K562 (cell line): ENCODE data around the gene ARID5B. TPM values are rescaled to one million over a fixed set of nuclear protein-coding genes. Genes with fewer than 3 reads are reported as not detected.

Experiments
- CEBPG ChIP-seq, 3 experiments: fragments of 200-800 bp in 1 of 3; sonication (Bioruptor generic) in 1 of 3; sonication (generic) in 1 of 3; formaldehyde crosslinking in 1 of 3; IDR thresholded peaks in 2 of 3; conservative IDR thresholded peaks in 1 of 3; 2 replicates each; pipeline versions ENCODE4 v1.6.1 to v1.8.0; 2016 to 2022; ENCODE audit warnings: missing compliant biosample characterization in 2 of 3, missing genetic modification characterization in 2 of 3, mild to moderate bottlenecking in 1 of 3, missing genetic modification reagents in 1 of 3
- CTBP1 ChIP-seq: fragments of 450-650 bp; IDR thresholded peaks from 2 replicates; pipeline ENCODE4 v1.6.1; 2016; ENCODE audit warnings: borderline replicate concordance
- HMGN3 ChIP-seq: IDR thresholded peaks from 2 replicates; pipeline ENCODE4 v1.6.1; 2011; ENCODE audit warnings: borderline replicate concordance, low read depth, mild to moderate bottlenecking, mixed read lengths, low read length; ENCODE audit not compliant: insufficient read length; ENCODE audit errors: extremely low read depth
- ID3 ChIP-seq, 2 experiments: fragments of 250-450 bp in 1 of 2; fragments of 450-650 bp in 1 of 2; sonication (Bioruptor Pico) in 1 of 2; IDR thresholded peaks; 2 replicates each; pipeline versions ENCODE4 v1.6.1 to v1.8.0; 2016 to 2021; ENCODE audit warnings: mild to moderate bottlenecking in 2 of 2, moderate library complexity in 2 of 2, missing compliant biosample characterization in 1 of 2, missing genetic modification characterization in 1 of 2
- JUND ChIP-seq, 2 experiments: IDR thresholded peaks; 2 replicates in 1 of 2; 3 replicates in 1 of 2; pipeline ENCODE4 v1.6.1; 2011; ENCODE audit warnings: borderline replicate concordance in 2 of 2, low read depth in 2 of 2, low read length in 2 of 2, improper control_type of control experiment in 1 of 2, missing biosample characterization in 1 of 2, missing genetic modification characterization in 1 of 2, missing genetic modification reagents in 1 of 2
- MAFK ChIP-seq: IDR thresholded peaks from 2 replicates; pipeline ENCODE4 v1.6.1; 2011; ENCODE audit warnings: low read length, improper control_type of control experiment
- MEIS2 ChIP-seq: fragments of 450-650 bp; IDR thresholded peaks from 2 replicates; pipeline ENCODE4 v1.6.1; 2014; ENCODE audit warnings: mild to moderate bottlenecking; ENCODE audit not compliant: partially characterized antibody
- RCOR1 ChIP-seq, 2 experiments: IDR thresholded peaks; 2 replicates each; pipeline ENCODE4 v1.6.1; 2012; ENCODE audit warnings: low read depth in 2 of 2, low read length in 2 of 2, borderline replicate concordance in 1 of 2, improper control_type of control experiment in 1 of 2
- SREBF2 ChIP-seq: sonication (generic); formaldehyde crosslinking; IDR thresholded peaks from 2 replicates; pipeline ENCODE4 v1.4.0; 2020; ENCODE audit warnings: mild to moderate bottlenecking, missing genetic modification reagents
- TBP ChIP-seq: optimal IDR thresholded peaks from 2 replicates; pipeline ENCODE3; 2011; ENCODE audit warnings: low read depth, low read length, improper control_type of control experiment
- USF2 ChIP-seq: sonication (generic); formaldehyde crosslinking; IDR thresholded peaks from 2 replicates; pipeline ENCODE4 v1.5.0; 2020; ENCODE audit warnings: missing genetic modification reagents
- ZFP36 ChIP-seq: fragments of 150-350 bp; IDR thresholded peaks from 2 replicates; pipeline ENCODE4 v1.6.1; 2018; ENCODE audit warnings: low read length, low read depth; ENCODE audit not compliant: partially characterized antibody
- ZNF134 ChIP-seq: fragments of 250-450 bp; sonication (Bioruptor Pico); conservative IDR thresholded peaks from 2 replicates; pipeline ENCODE4 v1.4.0; 2020
- ZNF224 ChIP-seq: sonication (generic); formaldehyde crosslinking; IDR thresholded peaks from 2 replicates; pipeline ENCODE4 v1.8.0; 2022; ENCODE audit warnings: mild to moderate bottlenecking, missing genetic modification reagents
- ZNF23 ChIP-seq: fragments of 250-450 bp; sonication (Bioruptor Pico); IDR thresholded peaks from 2 replicates; pipeline ENCODE4 v1.4.0; 2020; ENCODE audit warnings: mild to moderate bottlenecking
- ZNF551 ChIP-seq: fragments of 250-450 bp; sonication (Bioruptor Pico); IDR thresholded peaks from 2 replicates; pipeline ENCODE4 v1.5.0; 2021; ENCODE audit warnings: mild to moderate bottlenecking, moderate library complexity
- ZNF696 ChIP-seq: fragments of 250-450 bp; sonication (Bioruptor Pico); conservative IDR thresholded peaks from 2 replicates; pipeline ENCODE4 v1.4.0; 2020; ENCODE audit warnings: mild to moderate bottlenecking, moderate library complexity
- polyA plus RNA-seq, 8 experiments: library from polyadenylated mRNA; depleted of rRNA in 4 of 8; stranded (reverse) in 5 of 8; unstranded in 3 of 8; fragments of >200 nt; fragmentation: Nextera tagmentation in 2 of 8; fragmentation: Illumina TruSeq in 1 of 8; extraction: Ambion mirVana in 2 of 8; extraction: Trizol in 1 of 8; gene quantifications; 2 replicates each; pipeline versions ENCODE4 v1.2.1 to v1.2.3, GENCODE V29; 2011 to 2014; ENCODE audit warnings: inconsistent platforms in 1 of 8, missing spikeins in 1 of 8
- total RNA-seq, 7 experiments: library from RNA; depleted of rRNA in 6 of 7; stranded (reverse); fragments of >200 nt in 6 of 7; fragmentation: Illumina TruSeq in 2 of 7; extraction: Trizol in 2 of 7; gene quantifications; 2 replicates each; pipeline versions ENCODE4 v1.2.1 to v1.2.3, GENCODE V29; 2011 to 2021; ENCODE audit warnings: low replicate concordance in 1 of 7

The ARID5B gene
- total and polyA plus RNA-seq, 9 of the 15 experiments (the other 6 are each of a cell fraction or from before 2014, with no cell fraction given): 0.48 to 1.6 (median 0.80) TPM

GRCh38 chr10:62048919-62049623 is 147.6 kb downstream of the ARID5B start (continued):
- no peak for TF ChIP-seq ZNF134
- TF ChIP-seq SREBF2 (CRISPR knock-in tag): no peak
- peak; percentile 60 for TF ChIP-seq MEIS2
- no peak for TF ChIP-seq MAFK
- peak; percentile 24; the same call in 1 of the 2 replicates for TF ChIP-seq JUND (IDR thresholded peaks at IDR 0.05; ENCODE audit: borderline replicate concordance, low read depth, low read length)
- TF ChIP-seq JUND (tag; IDR thresholded peaks at IDR 0.05; ENCODE audit: borderline replicate concordance, low read depth, low read length): peak; percentile 57; the same call in 1 of the 3 replicates
- TF ChIP-seq ZNF551: no peak
- 0 out of 2 replicates have a peak, but pooled peaks have one; percentile 19 for TF ChIP-seq CEBPG (CRISPR knock-in tag; IDR thresholded peaks at IDR 0.05)
- no peak for TF ChIP-seq CEBPG (tag; conservative IDR thresholded peaks at IDR 0.05 in 1 of 2, IDR thresholded peaks at IDR 0.05 in 1 of 2)
- no peak for TF ChIP-seq ZNF23
- no peak for TF ChIP-seq ZNF696 (CRISPR knock-in tag)
- TF ChIP-seq USF2: 0 out of 2 replicates have a peak, but pooled peaks have one; percentile 18
- TF ChIP-seq TBP: peak; percentile 44
- no peak for TF ChIP-seq ZNF224
- no peak for TF ChIP-seq HMGN3
- TF ChIP-seq CTBP1: peak; percentile 76; the same call in 1 of the 2 replicates
- TF ChIP-seq RCOR1 (IDR thresholded peaks at IDR 0.05; ENCODE audit: borderline replicate concordance in 1 of 2, low read depth in 2 of 2, low read length in 2 of 2): peak in 1 of 2 experiments; percentile 16; a peak in 1 of 4 replicates
- TF ChIP-seq ZFP36: peak; percentile 19
- TF ChIP-seq ID3 (CRISPR knock-in tag; IDR thresholded peaks at IDR 0.05): no peak
- no peak for TF ChIP-seq ID3 (tag; IDR thresholded peaks at IDR 0.05)
